ENCODE results near the gene POU2F2. TPM values are rescaled to one million over a fixed set of nuclear protein-coding genes. Genes with fewer than 3 reads are reported as not detected.

The POU2F2 gene
- total RNA-seq, 1 donor from 2014 or later: 6.1 TPM

- no peak for TF ChIP-seq CTCF (IDR thresholded peaks at IDR 0.05)
- no peak overlapping the region for H3K4me3 ChIP-seq
- H3K36me3 ChIP-seq: no peaks in the 10 kb centered on the region
- DNase-seq: no peak
- intact Hi-C loops (cut with DNase I): no loop called here
- H3K27ac ChIP-seq: no peak overlapping the region
- no peak for ATAC-seq
- peaks cover 41% of the 10 kb centered on the region for H3K27me3 ChIP-seq
- no peaks in the 10 kb centered on the region for H3K9me3 ChIP-seq
- H3K4me1 ChIP-seq: no peaks in the 10 kb centered on the region
Observed at GRCh38 chr19:42150364-42150763, 18.1 kb upstream of the POU2F2 start.

- H3K4me1 ChIP-seq: no peaks in the 10 kb centered on the region
- no peak overlapping the region for H3K27ac ChIP-seq
- no peaks in the 10 kb centered on the region for H3K9me3 ChIP-seq
- peaks cover 37% of the 10 kb centered on the region for H3K27me3 ChIP-seq
- TF ChIP-seq CTCF (IDR thresholded peaks at IDR 0.05): no peak
- H3K4me3 ChIP-seq: no peak overlapping the region
- ATAC-seq (no peak), DNase-seq (no peak)
- intact Hi-C loops (cut with DNase I): no loop called here
- no peaks in the 10 kb centered on the region for H3K36me3 ChIP-seq
Observed at GRCh38 chr19:42149447-42150202, 17.4 kb upstream of the POU2F2 start.

- ATAC-seq: no peak
- intact Hi-C loops (cut with DNase I): no loop called here
- no peak for DNase-seq
- Histone ChIP-seq H3K4me1 (no peaks in the 10 kb centered on the region), H3K36me3 (no peaks in the 10 kb centered on the region), H3K9me3 (no peaks in the 10 kb centered on the region), H3K27ac (no peak overlapping the region), H3K27me3 (peaks cover 37% of the 10 kb centered on the region), H3K4me3 (no peak overlapping the region)
- no peak for TF ChIP-seq CTCF (IDR thresholded peaks at IDR 0.05)
Observed at GRCh38 chr19:42148266-42148665, 16.0 kb upstream of the POU2F2 start.

GRCh38 chr19:42143341-42144234 lies 11.3 kb upstream of the POU2F2 start:
- no peak for TF ChIP-seq CTCF (IDR thresholded peaks at IDR 0.05)
- Histone ChIP-seq H3K4me1 (no peaks in the 10 kb centered on the region), H3K27me3 (peaks cover 9% of the 10 kb centered on the region), H3K4me3 (no peak overlapping the region), H3K9me3 (no peaks in the 10 kb centered on the region), H3K36me3 (no peaks in the 10 kb centered on the region), H3K27ac (no peak overlapping the region)
- DNase-seq (no peak), ATAC-seq (no peak)
- intact Hi-C loops (cut with DNase I): no loop called here

- Histone ChIP-seq H3K4me1 (no peaks in the 10 kb centered on the region), H3K4me3 (no peak overlapping the region), H3K36me3 (no peaks in the 10 kb centered on the region), H3K9me3 (no peaks in the 10 kb centered on the region), H3K27me3 (peaks cover 17% of the 10 kb centered on the region), H3K27ac (no peak overlapping the region)
- no peak for TF ChIP-seq CTCF (IDR thresholded peaks at IDR 0.05)
- intact Hi-C loops (cut with DNase I): no loop called here
- DNase-seq (peak; percentile 74), ATAC-seq (peak; percentile 83)
Observed at GRCh38 chr19:42140125-42140754, 8.0 kb upstream of the POU2F2 start.
